Activated CD8-positive, alpha-beta memory T cell treated with anti-CD3 and anti-CD28 coated beads for 48 hours (primary cell): ENCODE measurements around the gene LGALS4.
"Not testable (repeated sequence)": the region's sequence is repeated elsewhere in the genome, so short reads cannot be mapped to it uniquely, and the experiment has no call there.

Experiments
- DNase-seq, 3 experiments: peaks; one replicate each; pipeline ENCODE4 v3.0.0-alpha.2; 2020; ENCODE audit warnings: low read depth in 2 of 3, low spot score in 2 of 3

Gene LGALS4

DNA sequence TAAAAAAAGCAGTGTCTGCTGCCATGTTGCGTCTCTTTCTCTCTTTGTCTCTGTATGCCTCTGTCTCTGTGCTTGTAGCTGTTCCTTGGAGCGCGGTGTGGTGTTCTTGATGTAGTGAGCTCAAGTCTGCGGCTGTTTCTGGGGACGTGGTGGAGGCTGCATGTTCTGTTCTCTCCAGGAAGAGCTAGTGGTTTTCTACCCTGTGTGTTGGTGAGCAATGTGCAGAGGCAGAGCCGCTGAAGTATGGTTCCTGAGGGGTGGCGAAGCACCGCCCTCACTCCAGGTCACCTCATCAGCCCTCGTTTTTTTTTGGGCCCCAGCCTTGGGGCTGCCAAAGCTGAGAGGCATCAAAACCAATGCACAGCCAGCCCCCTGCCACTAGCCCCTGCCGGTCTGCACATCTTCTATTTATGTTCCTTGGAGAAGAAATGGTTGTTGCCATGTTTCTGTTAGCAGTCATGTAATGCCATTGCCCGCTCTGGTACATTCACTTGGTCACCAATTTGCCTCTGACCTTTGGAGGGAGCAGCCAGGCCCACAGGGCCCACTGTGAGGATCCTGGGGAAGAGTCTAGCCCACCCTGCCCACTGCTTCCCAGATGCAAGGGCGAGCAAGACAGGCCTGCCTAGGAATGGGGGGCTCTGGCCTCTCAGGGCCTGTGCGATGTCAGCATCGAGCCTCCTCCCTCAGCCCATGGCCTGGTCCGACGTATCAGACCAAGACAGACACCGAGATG lies 29.9 kb upstream of the LGALS4 start:
- DNase-seq: peak in 1 of 3 experiments; percentile 43

DNA sequence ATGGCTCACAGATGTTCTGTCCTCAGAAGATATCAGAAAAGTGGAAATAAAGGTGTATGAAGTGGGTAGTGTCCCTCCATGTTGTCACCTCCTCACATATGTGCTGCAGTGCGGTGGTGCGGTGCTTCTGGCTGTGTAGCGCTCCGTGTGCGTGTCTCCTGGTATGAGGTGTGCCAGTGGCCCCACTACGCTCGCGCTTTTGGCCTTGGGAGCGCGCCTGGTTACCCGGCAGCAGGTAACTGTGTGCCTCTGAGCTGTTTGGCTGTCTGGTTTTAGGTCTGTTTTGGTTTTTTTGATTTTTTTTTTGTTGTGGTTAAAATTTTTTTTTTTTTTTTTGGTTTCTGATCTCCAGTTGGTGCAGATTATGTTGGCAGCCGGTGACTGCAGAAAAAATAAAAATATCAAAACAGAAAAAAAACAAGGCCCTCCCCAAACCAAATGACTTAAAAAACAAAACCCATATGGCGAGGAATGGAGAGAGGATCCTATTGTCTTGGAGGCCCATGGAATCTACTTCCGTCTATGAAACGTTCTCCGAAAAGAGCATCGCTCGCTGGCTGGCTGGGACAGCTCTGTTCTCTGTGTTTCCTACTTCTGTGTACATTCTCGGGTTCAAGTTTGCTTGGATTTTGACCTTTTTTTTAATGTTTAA lies 29.2 kb upstream of the LGALS4 start:
- no peak for DNase-seq

DNA sequence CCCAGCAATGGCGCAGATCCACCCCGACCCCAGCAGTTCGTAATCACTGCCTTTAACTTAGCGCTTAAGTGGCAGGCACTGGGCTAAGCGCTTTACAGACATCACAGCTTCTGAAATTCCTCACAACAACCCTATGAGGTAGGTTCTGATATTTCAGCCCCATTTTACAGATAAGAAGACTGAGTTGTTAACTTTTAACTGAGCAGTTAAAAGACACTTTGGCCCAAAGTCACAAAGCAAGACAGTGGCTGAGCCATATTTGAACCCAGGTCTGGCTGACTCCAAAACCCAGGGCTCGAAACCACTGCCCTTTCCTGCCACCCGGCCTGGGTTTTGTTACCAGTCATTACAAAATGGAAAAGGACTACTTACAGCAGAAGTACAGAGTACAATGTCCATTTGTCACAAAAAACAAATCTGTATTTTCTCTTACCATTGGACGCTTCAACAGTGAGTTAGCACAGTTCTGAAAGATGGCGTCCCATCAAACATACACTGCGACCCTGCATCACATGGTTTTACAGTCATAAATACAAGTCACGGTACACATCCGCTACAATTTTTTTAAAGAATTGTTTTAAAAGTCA lies 28.5 kb upstream of the LGALS4 start:
- DNase-seq: no peak

DNA sequence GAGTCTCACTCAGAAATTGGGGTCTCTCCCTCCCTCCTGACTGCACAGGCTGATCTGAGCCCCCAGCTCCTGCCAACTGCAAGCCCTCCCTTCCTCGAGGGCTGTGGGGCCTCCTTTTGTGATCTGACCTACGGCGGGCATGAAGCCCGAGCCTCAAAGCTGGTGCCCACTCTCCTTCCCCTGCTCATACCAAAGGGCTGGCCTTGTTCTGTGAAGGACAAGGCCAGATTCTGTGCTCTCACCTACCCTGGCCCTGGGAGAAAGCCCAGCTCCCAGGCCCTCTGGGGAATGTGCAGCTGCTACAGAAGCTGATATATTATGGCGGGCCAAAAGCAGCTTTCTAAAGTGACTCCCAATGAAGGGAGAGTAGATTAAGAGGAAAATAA lies 27.8 kb upstream of the LGALS4 start:
- DNase-seq: no peak

DNA sequence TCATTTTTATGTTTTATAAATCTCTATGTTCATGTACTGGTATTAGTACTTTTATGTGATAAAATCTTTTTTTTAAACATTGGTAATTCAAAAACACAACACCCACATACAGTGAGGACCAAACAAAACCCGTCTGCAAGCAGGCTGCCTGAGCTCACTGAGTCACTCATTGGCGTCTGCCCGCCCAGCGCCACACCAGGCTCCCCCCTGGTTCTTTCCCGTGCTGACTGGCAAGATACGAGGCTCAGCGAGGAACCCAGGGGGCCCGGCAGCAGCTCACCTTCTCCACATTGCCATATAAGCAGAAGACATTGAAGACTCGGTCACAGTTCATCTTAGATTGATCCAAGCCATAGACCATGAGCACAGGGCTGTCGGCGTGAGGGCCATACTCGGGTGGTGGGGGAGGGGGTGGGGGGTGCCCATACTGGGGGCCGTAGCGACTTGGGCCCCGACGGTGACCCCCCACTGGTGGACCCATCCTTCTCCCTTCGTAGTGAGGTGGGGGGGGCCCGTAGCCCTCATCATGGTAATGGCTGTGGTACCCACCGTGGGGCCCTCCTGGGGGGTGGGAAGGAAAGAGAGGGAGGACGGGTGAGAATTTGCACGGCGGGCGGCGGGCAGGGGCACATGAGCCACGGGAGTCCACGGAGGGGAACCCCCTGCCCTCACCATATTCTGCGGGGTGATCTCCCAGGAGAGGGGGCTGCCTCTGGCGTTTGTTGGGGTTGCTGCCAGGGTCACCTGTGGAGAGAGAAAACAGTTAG lies 27.3 kb upstream of the LGALS4 start:
- no peak for DNase-seq

DNA sequence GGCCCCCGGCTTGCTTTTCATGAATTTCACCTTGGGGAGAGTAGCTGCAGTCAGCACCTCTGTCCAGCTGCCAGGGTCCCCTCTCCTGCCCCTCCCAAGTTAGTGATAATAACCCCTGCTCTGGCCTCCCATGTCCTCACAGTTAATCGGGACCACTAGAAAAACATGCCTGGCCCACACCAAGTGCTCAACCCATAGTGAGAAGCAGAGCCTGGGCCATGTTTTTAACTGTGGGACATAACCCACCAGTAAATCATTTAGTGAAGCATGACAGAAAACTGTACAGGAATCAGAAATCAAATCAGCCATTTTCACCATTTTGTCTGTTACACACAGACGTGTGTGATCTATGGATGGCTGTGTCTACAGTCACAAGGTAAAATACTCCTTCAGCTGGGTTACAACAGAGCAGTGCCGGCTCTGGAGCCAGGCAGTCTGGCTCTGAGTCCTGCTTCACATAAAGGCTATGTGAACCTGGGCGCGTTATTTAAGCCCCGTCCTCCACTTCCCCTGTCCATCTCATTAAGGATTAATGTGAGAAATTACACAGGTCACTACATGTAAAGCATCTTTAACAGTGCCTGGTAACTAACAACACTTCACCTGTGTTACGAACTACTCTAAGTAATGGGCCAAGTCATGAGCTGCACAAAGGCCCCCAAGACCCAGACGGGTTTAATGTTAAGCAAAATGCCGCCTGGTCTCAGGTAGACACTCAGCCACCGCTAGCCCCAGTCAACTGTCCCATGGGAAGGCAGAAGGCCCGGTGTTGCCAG lies 26.4 kb upstream of the LGALS4 start:
- DNase-seq: no peak

DNA sequence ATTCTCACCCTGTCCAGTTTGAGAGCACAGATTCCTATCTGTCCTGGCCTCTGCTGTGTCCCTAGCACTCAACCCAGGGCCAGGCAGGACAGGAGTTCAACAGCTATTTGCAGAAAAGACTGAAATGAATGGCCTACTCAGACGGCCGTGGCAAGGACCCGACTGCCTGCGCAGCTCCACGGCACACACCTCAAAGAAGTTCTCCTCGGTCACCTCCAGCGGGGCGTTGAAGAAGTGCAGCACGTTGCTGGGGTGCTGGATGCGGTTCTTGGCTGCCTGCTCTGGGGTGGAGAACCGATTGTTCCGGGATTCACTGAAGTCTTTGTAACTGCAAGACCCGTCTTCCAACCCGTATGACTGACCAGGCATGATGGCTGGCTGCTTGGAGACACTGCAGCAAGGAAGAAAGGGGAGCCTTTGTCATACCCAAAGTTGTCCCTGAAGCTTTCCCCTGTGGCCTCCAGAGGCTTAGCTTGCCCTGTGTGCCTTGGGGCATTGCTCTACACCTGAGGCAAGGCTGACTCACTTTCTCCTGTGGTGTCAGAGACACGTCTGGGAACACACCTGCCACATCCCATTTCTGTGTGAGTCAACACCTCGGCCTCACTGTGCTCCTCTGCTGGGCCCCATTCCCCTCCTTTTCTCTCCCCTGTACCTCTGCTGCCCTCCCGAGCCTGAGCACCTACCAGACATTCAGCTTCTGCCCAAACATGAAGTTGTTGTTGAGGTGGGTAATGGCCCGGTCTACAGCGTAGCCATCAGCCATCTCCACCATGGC lies 25.7 kb upstream of the LGALS4 start:
- peak in 1 of 3 experiments; percentile 55 for DNase-seq

DNA sequence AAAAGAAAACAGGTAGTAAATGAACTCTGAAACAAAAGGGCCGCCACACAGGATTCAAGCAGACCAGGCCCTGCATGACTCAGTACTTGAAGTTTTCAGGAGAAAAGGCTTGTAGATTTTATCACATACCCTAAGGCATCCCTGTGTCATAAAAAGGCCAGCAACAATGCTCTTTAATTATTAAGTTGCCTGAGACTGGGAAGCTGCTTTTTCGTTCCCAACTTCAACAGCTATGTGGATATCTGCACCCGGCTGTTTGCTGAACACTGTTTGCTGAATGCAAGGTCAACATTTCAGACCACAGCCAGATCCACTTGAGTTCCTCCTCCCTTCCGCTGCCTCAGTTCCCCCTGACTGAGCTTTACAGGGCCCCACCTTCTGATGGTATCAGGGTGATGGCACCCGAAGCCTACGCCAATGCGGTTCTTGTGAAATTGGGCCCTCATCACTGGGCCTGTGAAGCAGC lies 24.9 kb upstream of the LGALS4 start:
- no peak for DNase-seq

DNA sequence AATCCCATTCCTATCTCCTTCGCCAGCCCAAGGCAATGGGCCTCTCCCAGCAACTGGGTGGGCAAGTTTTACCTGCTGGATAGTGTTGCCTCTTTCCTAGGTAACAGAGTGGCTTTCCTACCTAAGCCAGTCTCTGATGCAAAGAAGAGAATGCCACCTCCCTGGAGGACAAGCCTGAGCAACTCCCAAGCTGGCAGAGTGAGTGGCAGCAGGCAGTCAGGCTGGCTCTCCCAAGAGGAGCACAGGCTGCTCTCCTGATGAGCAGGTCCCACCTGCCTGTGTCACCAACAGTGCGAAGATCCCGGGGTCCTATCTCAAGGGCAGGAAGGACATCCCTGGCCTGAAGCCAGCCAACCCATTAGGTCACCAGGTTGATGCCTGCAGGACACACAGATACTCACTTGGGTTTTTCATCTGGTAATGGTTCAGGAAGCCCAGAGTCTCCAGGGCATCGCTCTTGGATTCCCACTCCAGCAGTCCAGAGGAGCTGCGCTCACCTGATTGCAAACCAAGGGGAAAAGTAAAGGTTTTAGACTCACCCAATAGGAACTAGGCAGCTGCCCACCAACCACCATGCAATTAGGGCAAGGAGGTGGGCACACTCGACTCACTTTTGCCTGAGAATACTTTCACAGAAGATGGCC lies 24.4 kb upstream of the LGALS4 start:
- no peak for DNase-seq

DNA sequence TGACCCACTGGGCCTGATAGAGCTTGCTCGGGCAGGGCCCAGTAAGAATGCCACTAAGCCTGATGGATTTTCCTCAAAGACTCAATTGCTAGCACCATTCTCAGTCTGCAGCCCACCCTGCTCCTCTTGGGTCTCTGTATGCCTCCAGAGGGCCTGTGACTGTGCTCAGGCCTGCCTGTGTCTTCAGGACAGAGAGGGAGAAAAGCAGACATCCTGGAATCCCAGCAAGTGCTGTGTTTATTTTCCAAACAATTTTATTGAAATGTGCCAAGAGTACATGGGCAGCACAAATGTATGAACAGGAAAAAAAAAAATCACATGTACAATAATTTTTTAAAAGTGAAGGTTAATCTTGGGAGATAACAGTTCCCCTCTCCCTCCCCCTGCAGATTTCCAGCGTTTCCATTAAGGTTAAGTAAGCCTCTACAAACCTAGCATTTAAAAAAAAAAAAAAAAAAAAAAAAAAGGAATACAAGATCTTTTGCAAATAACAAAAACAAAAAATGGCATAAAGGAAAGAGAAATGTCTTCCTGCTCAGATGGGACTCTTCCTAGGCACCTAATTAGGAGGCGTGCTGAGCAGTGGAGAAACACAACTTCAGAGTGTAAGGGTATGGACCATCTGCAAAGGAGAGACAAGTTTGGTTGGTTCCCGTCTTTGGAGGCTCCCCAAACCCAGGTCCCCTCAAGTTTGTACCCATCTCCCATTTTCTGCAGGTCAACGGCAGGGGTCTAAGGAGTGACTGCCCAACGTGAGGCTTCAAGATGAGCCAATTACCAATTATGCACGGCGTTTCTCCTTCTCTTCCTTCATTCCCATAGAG lies 23.6 kb upstream of the LGALS4 start:
- DNase-seq: no peak

DNA sequence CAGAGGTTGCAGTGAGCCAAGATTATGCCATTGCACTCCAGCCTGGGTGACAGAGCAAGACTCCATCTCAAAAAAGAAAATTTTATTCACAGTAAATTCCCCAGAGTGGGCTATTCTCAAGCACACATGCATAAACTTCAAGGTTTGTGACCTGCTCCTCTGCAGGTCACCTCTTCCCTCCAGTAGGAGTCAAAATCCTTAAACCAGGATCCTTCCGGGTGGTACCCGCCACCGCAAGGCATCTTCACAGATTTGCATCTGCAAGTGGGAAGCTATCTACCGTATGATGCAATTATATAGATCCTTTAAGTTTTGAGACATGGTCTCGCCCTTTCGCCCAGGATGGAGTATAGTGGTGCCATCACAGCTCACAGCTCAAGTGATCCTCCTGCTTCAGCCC lies 21.8 kb upstream of the LGALS4 start:
- no peak for DNase-seq

DNA sequence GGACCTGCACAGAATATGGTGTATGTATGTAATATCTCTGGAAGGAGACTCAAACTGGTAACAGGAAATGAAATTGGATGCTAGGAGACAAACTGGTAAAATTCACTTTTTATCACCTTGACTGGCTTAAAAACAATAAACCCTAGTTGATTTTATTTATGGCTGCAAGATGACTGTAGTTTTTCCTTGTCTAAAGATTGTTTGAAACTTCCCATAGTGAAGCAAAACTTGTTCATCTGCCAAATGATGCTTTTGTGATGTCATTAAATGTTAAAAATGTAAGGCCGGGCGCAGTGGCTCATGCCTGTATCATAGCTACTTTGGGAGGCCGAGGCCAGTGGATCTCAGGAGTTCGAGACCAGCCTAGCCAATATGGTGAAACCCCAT lies 21.4 kb upstream of the LGALS4 start:
- no peak for DNase-seq

DNA sequence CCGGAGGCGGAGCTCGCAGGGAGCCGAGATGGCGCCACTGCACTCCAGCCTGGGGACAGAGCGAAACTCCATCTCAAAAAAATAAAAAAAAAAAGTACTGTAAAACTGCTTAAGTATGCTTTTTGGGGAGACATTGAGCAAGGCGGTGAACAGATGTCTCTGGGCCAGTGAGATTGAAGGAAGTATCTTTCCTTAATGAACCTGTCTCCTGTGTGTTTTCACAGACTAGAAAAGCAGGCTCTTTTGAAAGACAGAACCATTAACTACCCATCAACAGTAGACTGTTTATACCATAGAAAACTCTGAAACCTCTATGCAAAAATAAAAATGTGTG lies 20.3 kb upstream of the LGALS4 start:
- DNase-seq: no peak

DNA sequence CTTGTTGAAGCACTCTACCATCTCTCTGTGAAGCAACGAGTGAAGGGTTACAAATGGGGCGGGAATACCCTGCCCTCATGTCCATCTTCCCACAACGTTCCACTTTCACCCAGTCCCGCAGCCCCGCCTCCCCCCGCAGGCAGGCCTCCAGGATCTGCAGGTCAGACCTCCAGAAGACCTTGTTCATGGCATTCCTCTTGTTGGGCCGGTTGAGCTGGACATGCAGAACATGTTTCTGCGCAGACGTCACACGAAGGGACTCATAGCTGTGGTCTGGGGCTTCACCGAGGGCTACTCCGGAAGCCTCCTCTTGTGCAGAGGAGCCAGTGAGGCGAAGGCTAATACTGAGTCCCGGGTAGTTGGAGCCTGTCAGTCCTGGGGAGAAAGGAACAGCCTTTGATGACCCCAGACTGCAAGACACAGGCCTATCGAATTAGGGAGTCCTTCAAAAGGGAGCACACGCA lies 18.4 kb upstream of the LGALS4 start:
- DNase-seq: no peak

DNA sequence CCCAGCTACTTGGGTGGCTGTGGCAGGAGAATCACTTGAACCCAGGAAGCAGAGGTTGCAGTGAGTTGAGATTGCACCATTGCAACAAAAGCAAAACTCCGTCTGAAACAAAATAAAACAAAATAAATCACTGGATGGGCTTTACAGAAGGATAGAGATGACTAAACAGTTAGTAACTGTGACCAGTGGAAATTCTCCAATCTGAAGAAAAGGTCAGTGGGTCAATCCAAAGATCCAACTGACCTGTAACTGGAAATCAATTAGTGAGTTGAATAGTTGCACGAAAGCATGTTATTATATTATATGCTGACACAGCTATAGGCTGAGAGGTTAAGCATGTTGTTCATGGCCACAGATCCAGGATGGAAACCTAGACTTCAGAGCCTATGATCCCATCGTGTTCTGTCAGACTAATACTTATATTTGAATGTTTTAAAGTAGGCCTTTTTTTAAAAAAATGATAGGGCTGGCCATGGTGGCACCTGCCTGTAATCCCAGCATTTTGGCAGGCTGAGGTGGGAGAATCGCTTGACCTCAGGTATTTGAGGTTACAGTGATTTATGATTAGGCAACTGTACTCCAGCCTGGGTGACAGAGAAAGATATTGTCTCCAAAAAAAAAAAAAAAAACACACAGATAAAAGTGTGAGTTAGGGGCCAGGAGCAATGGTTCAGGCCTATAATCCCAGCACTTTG lies 17.4 kb upstream of the LGALS4 start:
- DNase-seq: no peak

DNA sequence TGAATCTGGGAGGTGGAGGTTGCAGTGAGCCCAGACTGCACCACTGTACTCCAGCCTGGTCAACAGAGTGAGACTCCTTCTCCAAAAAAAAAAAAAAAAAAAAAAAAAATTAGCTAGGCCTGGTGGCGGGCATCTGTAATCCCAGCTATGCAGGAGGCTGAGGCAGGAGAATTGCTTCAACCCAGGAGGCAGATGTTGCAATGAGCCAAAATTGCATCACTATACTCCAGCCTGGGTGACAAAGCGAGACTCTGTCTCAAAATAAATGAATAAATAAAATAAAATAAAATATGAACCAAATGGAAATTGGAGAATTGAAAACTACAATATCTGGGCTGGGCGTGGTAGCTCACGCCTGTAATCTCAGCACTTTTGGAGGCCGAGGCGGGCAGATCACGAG lies 16.5 kb upstream of the LGALS4 start:
- DNase-seq: not testable (repeated sequence)

DNA sequence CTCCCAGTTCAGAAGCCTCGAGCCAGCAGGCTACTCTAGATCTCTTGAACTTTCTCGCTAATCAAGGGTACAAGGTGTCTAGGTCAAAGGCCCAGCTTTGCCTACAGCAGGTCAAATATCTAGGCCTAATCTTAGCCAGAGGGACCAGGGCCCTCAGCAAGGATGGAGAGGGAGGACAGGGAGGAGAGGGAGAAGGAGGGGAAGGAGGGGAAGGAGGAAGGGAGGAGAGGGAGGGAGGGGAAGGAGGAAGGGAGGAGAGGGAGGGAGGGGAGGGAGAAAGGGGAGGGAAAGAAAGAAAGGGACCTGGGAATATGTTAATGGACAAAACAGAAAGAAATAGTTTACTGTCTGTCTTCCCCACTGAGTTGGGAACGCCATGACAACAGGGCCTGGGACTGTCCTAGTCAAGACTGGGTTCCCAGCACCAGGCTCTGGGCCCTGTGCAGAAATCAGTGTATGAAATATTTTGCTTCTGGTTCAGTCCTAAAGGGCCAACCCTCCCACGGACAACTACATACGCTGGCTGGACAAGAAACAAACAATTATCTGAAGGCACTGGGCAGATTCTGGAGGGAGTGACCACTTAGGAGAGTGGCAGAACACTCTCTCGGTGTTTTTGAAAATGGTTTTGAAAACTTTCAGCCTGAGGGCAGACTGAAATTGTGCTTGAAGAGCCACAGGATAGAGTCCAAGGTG lies 14.3 kb upstream of the LGALS4 start:
- no peak for DNase-seq

DNA sequence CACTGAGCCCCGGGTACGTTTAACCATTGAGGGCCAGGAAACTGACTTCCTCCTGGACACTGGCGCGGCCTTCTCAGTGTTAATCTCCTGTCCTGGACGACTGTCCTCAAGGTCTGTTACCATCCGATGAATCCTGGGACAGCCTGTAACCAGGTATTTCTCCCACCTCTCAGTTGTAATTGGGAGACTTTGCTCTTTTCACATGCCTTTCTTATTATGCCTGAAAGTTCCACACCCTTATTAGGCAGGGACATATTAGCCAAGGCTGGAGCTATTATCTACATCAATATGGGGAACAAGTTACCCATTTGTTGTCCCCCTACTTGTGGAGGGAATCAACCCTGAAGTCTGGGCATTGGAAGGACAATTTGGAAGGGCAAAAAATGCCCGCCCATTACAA lies 13.2 kb upstream of the LGALS4 start:
- DNase-seq: not testable (repeated sequence)
